Fibroblast of skin of back (primary cell): ENCODE results near the gene EIF5AL1.
"Not testable (repeated sequence)": the region's sequence is repeated elsewhere in the genome, so short reads cannot be mapped to it uniquely, and the experiment has no call there.

Experiments used
- DNase-seq: peaks from one replicate; pipeline ENCODE4 v3.0.0-alpha.2; 2013

The EIF5AL1 gene

GRCh38 chr10:79487296-79488194 lies 24.8 kb upstream of the EIF5AL1 start:
- DNase-seq: peak; percentile 62

- peak; percentile 95 for DNase-seq
Measured at GRCh38 chr10:79488336-79488735, 24.0 kb upstream of the EIF5AL1 start.

- no peak for DNase-seq
Measured at GRCh38 chr10:79488870-79489269, 23.5 kb upstream of the EIF5AL1 start.

GRCh38 chr10:79490400-79491142 lies 21.8 kb upstream of the EIF5AL1 start:
- DNase-seq: peak; percentile 43

- no peak for DNase-seq
Measured at GRCh38 chr10:79491143-79491835, 21.0 kb upstream of the EIF5AL1 start.

GRCh38 chr10:79492256-79492655 lies 20.1 kb upstream of the EIF5AL1 start:
- no peak for DNase-seq

DNA sequence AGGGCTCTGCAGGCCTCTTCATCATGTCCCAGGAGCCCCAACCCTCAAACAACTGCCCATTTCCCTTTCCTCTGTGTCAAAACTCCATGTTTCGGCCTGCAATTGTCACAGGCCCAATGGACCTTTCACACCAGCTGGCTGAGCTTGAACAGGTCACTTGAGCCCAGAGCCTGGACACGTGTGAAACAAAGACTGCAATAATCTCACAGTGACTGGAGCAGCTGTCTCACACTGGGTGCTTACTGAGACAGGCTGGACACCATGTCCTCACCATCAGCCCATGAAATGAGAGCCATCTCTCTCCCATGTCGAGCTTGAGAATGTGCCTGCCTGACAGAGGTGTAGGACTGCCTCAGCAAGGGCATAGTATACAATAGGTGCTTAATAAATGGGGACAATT lies 19.5 kb upstream of the EIF5AL1 start:
- DNase-seq: no peak

GRCh38 chr10:79493806-79494205 lies 18.5 kb upstream of the EIF5AL1 start:
- DNase-seq: no peak

- no peak for DNase-seq
Measured at GRCh38 chr10:79494871-79495705, 17.2 kb upstream of the EIF5AL1 start.

DNA sequence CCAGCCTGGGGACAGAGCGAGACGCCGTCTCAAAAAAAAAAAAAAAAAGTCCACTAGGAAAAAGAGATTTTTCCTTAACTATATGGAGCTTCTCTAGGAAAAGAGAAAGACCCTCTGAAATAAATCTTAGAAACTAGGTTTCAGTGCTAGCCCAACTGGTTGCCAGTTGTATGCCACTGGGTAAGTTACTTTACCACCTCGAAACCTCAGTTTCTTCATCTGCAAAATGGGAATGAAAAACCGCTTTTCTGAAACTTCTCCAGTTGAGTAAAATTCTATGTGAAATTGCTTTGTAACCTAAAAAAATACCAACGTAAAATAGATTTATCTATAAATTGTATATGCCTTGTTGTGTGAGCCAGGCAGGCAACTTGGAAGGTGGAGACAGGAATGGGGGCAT lies 16.5 kb upstream of the EIF5AL1 start:
- no peak for DNase-seq

DNA sequence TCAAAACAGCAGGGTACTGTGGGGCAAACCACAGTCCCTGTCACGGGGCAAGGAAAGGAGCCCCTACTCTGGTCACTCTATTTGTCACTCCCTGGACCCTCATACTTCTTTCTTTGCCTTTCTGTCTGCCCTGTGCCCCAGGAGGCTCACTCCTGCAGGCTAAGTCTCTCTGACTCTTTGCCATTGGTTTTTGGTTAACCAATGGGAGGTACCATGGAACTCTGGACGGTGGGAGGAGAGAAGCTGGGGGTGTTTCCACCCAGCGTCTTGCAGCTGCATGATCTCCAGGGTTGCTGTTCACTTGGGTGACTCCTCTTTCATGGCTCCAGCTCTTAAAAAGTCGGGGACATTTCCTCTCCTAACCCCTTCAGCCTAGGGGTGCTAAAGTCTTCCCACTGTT lies 15.4 kb upstream of the EIF5AL1 start:
- no peak for DNase-seq

- DNase-seq: peak; percentile 24
Measured at GRCh38 chr10:79498291-79498829, 14.0 kb upstream of the EIF5AL1 start.

DNA sequence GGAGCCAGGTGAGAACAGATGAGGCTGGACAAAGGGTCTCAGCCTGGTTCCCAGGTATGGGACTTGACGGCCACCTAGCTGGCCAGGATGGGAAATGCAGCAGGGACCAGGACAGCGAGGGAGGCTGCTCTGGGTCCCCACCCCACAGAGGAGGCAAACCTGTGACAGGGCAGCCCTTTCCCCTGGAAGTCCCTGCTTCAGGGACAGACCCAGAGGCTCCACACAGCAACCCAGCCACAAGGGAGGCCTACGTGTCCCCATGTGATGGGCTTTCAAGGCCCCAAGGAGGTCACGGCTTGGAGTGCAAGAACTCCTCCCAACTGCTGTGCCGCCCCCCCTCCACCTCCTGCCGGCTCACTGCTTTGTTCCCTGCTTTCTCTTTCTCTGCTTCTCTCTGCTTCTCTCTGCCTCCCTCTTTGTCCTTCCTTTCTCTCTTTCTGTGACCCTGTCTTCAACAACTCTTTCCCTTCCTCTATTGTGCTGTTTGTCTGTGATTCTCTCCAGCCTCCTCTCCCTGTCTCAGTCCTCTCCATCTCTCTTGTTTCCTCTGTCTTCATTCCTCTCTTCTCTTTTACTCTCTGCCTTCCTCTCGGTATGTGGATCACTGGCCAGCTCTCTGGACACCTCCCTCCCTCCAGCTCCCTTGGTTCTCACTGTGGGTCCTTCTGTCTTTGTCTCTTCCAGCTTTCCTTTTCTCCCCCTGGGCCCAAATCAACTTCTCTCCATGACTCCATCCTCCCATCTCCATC lies 9.6 kb upstream of the EIF5AL1 start:
- no peak for DNase-seq

- not testable (repeated sequence) for DNase-seq
Measured at GRCh38 chr10:79503787-79504186, 8.5 kb upstream of the EIF5AL1 start.

DNA sequence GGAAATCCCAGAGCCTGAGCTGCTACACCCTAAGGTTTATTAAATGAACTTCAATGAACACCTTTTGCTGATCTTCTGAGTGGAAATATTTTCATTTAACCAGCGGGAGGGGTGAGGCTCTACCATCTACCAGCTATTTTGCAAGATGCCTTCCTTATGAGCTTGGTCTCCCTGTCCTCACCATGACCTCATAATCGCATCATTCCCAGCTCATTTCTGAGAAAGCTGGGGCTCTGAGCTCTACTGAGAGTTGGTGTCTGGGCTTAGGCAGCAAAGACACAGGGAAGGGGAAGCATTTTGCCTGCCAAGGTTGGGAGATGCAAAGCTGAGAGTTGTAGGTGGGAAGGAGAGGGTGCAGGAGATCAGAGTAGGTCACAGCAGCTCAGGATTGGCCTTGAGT lies 7.8 kb upstream of the EIF5AL1 start:
- DNase-seq: not testable (repeated sequence)

- not testable (repeated sequence) for DNase-seq
Measured at GRCh38 chr10:79505328-79505727, 7.0 kb upstream of the EIF5AL1 start.

DNA sequence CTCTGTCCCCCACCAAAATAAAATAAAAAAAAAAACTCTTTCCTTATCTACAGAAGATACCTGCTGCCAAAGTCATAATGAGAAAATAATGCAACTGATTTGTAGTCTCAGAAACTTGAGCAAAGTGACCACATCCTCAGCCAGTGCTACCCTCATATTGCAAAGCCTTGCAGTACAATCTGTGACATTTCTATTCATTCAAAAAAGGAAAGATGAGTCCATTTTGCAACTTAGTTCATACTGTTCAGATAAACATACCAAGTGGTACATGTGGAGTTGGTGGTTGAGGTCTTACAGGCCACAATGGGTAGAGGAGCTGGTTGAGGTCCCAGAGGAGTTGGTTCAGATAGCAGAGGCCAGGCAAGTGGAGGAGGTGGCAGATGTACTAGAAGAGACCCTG lies 6.5 kb upstream of the EIF5AL1 start:
- DNase-seq: no peak

GRCh38 chr10:79507440-79508167 lies 4.7 kb upstream of the EIF5AL1 start:
- no peak for DNase-seq

DNA sequence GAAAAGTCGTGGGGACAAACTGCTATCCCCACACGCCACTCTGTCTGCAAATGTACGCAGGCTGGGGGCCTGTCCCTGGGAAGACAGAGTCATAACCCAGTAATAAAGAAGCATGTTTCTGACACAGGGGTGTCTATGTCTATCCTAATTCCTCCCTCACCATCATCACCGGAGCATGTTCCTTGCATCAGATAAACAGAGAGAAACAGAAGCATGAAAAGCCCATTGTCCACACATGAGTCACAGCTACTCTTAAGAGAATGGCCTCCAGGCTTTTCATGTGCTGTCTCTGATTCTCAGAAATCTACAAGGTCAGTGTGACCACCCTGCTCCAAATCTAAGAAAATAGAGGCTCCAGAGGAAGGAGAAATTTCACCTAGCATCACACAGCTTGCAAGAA lies 4.1 kb upstream of the EIF5AL1 start:
- not testable (repeated sequence) for DNase-seq

- DNase-seq: not testable (repeated sequence)
Measured at GRCh38 chr10:79509306-79509933, 2.9 kb upstream of the EIF5AL1 start.
